ENCODE data around the gene LANCL2. TPM values are rescaled to one million over a fixed set of nuclear protein-coding genes. Genes with fewer than 3 reads are reported as not detected.
"Not testable (repeated sequence)": the region's sequence is repeated elsewhere in the genome, so short reads cannot be mapped to it uniquely, and the experiment has no call there.

The LANCL2 gene
- total and polyA plus RNA-seq, 8 donors, result 4.9 to 25.9 (median 16.4) TPM

DNA sequence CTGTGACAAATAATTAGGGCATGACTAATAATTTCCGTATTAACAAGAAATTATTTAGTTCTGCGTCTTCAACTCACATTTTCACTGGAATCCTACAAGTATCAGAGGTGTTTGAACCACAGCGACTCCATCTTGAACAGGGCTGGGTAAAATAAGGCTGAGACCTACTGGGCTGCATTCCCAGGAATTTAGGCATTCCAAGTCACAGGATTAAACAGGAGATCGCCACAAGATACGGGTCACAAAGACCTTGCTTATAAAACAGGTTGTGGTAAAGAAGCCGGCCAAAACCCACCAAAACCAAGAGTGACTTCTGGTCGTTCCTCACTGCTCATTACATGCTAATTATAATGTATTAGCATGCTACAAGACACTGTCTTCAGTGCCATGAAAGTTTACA, 14.9 kb upstream of the LANCL2 start:
- peaks cover 0 to 3% (median 3%) of the 10 kb centered on the region in 3 donors for H3K27me3 ChIP-seq
- H3K27ac ChIP-seq, result no peak overlapping the region
- DNase-seq, result no peak
- intact Hi-C loops (cut with DNase I; ENCODE audit: low total_unique reads), result no loop called here
- H3K36me3 ChIP-seq, result no peaks in the 10 kb centered on the region
- 63 to 74% (median 73%) methylated on average over 7 of the region's 7 CpGs for WGBS, 5 donors
- no peak overlapping the region for H3K4me3 ChIP-seq
- no peaks in the 10 kb centered on the region for H3K4me1 ChIP-seq
- TF ChIP-seq, protein P1, sequence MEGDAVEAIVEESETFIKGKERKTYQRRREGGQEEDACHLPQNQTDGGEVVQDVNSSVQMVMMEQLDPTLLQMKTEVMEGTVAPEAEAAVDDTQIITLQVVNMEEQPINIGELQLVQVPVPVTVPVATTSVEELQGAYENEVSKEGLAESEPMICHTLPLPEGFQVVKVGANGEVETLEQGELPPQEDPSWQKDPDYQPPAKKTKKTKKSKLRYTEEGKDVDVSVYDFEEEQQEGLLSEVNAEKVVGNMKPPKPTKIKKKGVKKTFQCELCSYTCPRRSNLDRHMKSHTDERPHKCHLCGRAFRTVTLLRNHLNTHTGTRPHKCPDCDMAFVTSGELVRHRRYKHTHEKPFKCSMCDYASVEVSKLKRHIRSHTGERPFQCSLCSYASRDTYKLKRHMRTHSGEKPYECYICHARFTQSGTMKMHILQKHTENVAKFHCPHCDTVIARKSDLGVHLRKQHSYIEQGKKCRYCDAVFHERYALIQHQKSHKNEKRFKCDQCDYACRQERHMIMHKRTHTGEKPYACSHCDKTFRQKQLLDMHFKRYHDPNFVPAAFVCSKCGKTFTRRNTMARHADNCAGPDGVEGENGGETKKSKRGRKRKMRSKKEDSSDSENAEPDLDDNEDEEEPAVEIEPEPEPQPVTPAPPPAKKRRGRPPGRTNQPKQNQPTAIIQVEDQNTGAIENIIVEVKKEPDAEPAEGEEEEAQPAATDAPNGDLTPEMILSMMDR (IDR thresholded peaks at IDR 0.05), result no peak
- TF ChIP-seq EP300 (IDR thresholded peaks at IDR 0.05), result no peak
- no peak for TF ChIP-seq POLR2AphosphoS5 (IDR thresholded peaks at IDR 0.05)
- TF ChIP-seq POLR2A (IDR thresholded peaks at IDR 0.05), result no peak
- peaks cover 0 to 3% (median 0%) of the 10 kb centered on the region in 4 donors for H3K9me3 ChIP-seq

DNA sequence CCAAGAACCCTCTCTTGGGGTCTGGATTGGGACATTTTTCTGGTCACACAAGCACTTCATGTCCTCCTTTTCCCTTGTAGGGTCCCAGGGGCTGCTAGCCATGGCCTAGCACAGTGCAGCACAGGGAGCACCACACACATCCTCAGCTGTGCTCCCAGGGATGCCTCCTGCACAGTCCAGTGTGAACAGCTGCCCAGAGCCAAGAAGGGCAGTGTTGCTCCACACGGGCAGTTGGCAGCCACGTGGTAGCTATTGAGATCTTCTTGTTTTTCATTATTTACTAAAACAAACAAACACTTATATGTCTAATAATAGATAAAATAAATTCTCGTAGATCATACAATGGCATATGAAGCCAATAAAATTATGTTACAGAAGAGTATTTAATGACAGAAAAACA, 13.9 kb upstream of the LANCL2 start:
- DNase-seq, result no peak
- no peak overlapping the region for H3K4me3 ChIP-seq
- WGBS, 5 donors, result 50 to 57% (median 53%) methylated on average over 3 of the region's 3 CpGs
- H3K27me3 ChIP-seq, result no peaks in the 10 kb centered on the region
- no peak overlapping the region for H3K27ac ChIP-seq
- no peaks in the 10 kb centered on the region for H3K9me3 ChIP-seq
- no peaks in the 10 kb centered on the region for H3K36me3 ChIP-seq
- intact Hi-C loops (cut with DNase I; ENCODE audit: low total_unique reads), result no loop called here
- TF ChIP-seq, protein P1 (IDR thresholded peaks at IDR 0.05), result no peak
- no peak for TF ChIP-seq EP300 (IDR thresholded peaks at IDR 0.05)
- TF ChIP-seq POLR2AphosphoS5 (IDR thresholded peaks at IDR 0.05), result no peak
- no peak for TF ChIP-seq POLR2A (IDR thresholded peaks at IDR 0.05)
- no peaks in the 10 kb centered on the region for H3K4me1 ChIP-seq

DNA sequence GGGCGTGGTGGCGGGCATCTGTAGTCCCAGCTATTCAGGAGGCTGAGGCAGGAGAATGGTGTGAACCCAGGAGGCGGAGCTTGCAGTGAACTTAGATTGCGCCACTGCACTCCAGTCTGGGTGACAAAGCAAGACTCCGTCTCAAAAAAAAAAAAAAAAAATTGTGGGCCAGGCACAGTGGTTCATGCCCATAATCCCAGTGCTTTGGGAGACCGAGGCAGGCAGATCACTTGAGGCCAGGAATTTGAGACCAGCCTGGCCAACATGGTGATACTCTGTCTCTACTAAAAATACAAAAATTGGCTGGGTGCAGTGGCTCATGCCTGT, 12.2 kb upstream of the LANCL2 start:
- H3K27ac ChIP-seq; H3K36me3 ChIP-seq; DNase-seq; intact Hi-C loops (cut with DNase I; ENCODE audit: low total_unique reads); H3K4me1 ChIP-seq; H3K4me3 ChIP-seq; H3K27me3 ChIP-seq; H3K9me3 ChIP-seq: not testable (repeated sequence)
- 90 to 99% (median 97%) methylated on average over 6 of the region's 6 CpGs for WGBS, 5 donors

DNA sequence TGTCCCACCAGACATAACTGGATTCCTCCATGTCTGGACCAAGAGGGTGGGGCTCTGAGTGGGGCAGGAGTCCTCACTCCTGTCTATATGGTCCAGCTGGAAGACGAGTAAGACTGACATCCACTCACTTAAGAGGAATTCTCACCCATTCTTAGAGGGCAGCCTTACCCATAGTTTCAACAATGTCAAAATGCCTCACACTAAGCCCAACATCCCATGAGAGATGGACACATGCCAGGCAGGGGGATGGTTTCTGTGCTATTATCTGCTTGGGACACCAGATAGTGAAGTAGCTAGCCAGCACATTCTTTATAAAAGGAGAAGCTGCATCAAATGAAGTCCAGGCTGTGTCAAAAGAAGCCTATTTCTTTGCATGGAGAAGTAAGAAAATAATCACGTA, 4.7 kb upstream of the LANCL2 start:
- H3K27me3 ChIP-seq, result peaks cover 0 to 9% (median 0%) of the 10 kb centered on the region in 3 donors
- WGBS, 5 donors, result 67 to 88% (median 77%) methylated on average over 2 of the region's 2 CpGs
- no peak overlapping the region for H3K4me3 ChIP-seq
- no peak for DNase-seq
- no peaks in the 10 kb centered on the region for H3K9me3 ChIP-seq
- intact Hi-C loops (cut with DNase I; ENCODE audit: low total_unique reads), result no loop called here
- peaks cover 5 to 9% (median 7%) of the 10 kb centered on the region in 4 donors for H3K4me1 ChIP-seq
- H3K27ac ChIP-seq, result no peak overlapping the region
- TF ChIP-seq POLR2AphosphoS5 (IDR thresholded peaks at IDR 0.05) (no peak), EP300 (IDR thresholded peaks at IDR 0.05) (no peak), POLR2A (IDR thresholded peaks at IDR 0.05) (no peak)
- TF ChIP-seq, protein P1 (IDR thresholded peaks at IDR 0.05), result no peak
- no peaks in the 10 kb centered on the region for H3K36me3 ChIP-seq

DNA sequence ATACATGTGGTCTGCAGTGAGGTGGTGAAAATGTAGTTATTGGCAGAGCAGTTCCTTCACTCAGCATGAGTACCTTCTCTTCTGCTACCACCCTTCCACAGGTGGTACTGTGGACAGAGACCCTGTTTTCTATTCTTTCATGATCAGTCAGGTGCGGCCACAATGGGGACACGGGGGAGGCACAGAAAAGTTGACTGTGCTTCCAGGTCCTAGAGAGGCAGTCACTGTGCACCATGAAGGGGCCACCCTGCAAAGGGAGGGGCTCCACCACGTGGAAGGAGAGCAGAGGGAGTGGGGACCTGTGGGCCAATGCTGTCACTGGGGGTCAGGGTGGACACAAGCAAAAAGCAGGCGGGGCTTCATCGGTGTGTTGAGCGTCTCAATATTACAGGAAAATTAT, 3.6 kb upstream of the LANCL2 start:
- Histone ChIP-seq H3K27ac (no peak overlapping the region), H3K9me3 (no peaks in the 10 kb centered on the region), H3K36me3 (no peaks in the 10 kb centered on the region), H3K4me3 (no peak overlapping the region), H3K27me3 (peaks cover 0 to 9% (median 0%) of the 10 kb centered on the region in 3 donors), H3K4me1 (peaks cover 5 to 9% (median 7%) of the 10 kb centered on the region in 4 donors)
- intact Hi-C loops (cut with DNase I; ENCODE audit: low total_unique reads), result no loop called here
- 70 to 76% (median 74%) methylated on average over 6 of the region's 6 CpGs for WGBS, 5 donors
- no peak for TF ChIP-seq POLR2A (IDR thresholded peaks at IDR 0.05)
- no peak for TF ChIP-seq EP300 (IDR thresholded peaks at IDR 0.05)
- no peak for TF ChIP-seq POLR2AphosphoS5 (IDR thresholded peaks at IDR 0.05)
- TF ChIP-seq, protein P1 (IDR thresholded peaks at IDR 0.05), result no peak
- DNase-seq, result no peak

Data from stomach (tissue), 9 donors.